K562 (cell line): ENCODE measurements around the gene UBE2E2. TPM values are rescaled to one million over a fixed set of nuclear protein-coding genes. Genes with fewer than 3 reads are reported as not detected.

Experiments used
- ATAC-seq: fragments of 200-7000 bp; cut with Tn5 transposase; 3 replicates; pipeline ENCODE4 v1.9.1; 2020; ENCODE audit warnings: moderate library complexity
- BruUV-seq: library from RNA; stranded (reverse); fragments of 400-500 nt; replicated peaks from 2 replicates; lab custom pipeline; 2021; lab: Mats Ljungman, UMichigan
- CTCF ChIA-PET: fragments of 300-600 bp; formaldehyde crosslinking; extraction: SDS; loops from one replicate; lab custom pipeline; 2021; ENCODE audit warnings: low intra/inter-chr PET ratio; lab: Yijun Ruan, JAX
- POLR2A ChIA-PET: fragments of 300-600, 350-650 bp; sonication (Branson Sonifier 250); formaldehyde crosslinking; extraction: SDS; loops from one replicate; lab custom pipeline; 2021; ENCODE audit warnings: antibody characterized with exemption, inconsistent platforms; lab: Yijun Ruan, JAX
- DNase-seq, 4 experiments: peaks; one replicate each; pipeline versions ENCODE4 v3.0.0 to v3.0.0-alpha.2; 2011 to 2018; ENCODE audit warnings: low spot score in 3 of 4, mixed read lengths in 3 of 4; ENCODE audit errors: extremely low read depth in 1 of 4
- FAIRE-seq: peaks from 2 replicates; lab custom pipeline; 2011; peaks lifted over from hg19 to GRCh38; lab: Jason Lieb, UNC
- H2AFZ ChIP-seq: 2 replicates; pipeline ENCODE4 v1.6.0; 2011; ENCODE audit warnings: low read depth, low read length, control low read depth, inconsistent platforms
- H3K27ac ChIP-seq: fragments of 200-600 bp; 3 replicates; pipeline ENCODE4 v1.8.0; 2011; ENCODE audit warnings: low read depth, mild to moderate bottlenecking, control low read depth, inconsistent platforms, low read length, moderate library complexity, mixed read lengths; ENCODE audit errors: extremely low read depth
- H3K27me3 ChIP-seq, 2 experiments: fragments of 300-600 bp in 1 of 2; 2 replicates in 1 of 2; 3 replicates in 1 of 2; pipeline versions ENCODE4 v1.6.0 to v1.8.0; 2011; ENCODE audit warnings: inconsistent platforms in 2 of 2, low read length in 2 of 2, mild to moderate bottlenecking in 1 of 2, mixed read lengths in 1 of 2, moderate library complexity in 1 of 2; ENCODE audit not compliant: control insufficient read depth in 2 of 2, insufficient read depth in 2 of 2
- H3K36me3 ChIP-seq: fragments of 300-600 bp; 3 replicates; pipeline ENCODE4 v1.8.0; 2011; ENCODE audit warnings: mild to moderate bottlenecking, low read length, inconsistent platforms; ENCODE audit not compliant: control insufficient read depth, insufficient read depth
- H3K4me1 ChIP-seq, 2 experiments: fragments of 200-600 bp in 1 of 2; replicated peaks in 1 of 2; 2 replicates in 1 of 2; 3 replicates in 1 of 2; pipeline versions ENCODE4 v1.5.1 to v1.8.0; 2011; ENCODE audit warnings: inconsistent platforms in 2 of 2, low read length in 2 of 2, mild to moderate bottlenecking in 1 of 2, mixed read lengths in 1 of 2, moderate library complexity in 1 of 2; ENCODE audit not compliant: control insufficient read depth in 2 of 2, insufficient read depth in 2 of 2
- H3K4me2 ChIP-seq: 2 replicates; pipeline ENCODE4 v1.6.1; 2011; ENCODE audit warnings: low read length, control low read depth, inconsistent platforms, mixed read lengths; ENCODE audit not compliant: insufficient read depth
- H3K4me3 ChIP-seq: fragments of 200-600 bp; sonication (generic), shearing (Covaris generic); 2 replicates; pipeline ENCODE4 v1.5.1; 2016; ENCODE audit warnings: control low read depth, inconsistent platforms
- H3K79me2 ChIP-seq: fragments of 200-600 bp; 3 replicates; pipeline ENCODE4 v1.8.0; 2011; ENCODE audit warnings: low read length, inconsistent platforms; ENCODE audit not compliant: control insufficient read depth, insufficient read depth
- H3K9ac ChIP-seq, 2 experiments: 2 replicates each; pipeline versions ENCODE4 v1.6.0 to v1.6.1; 2011; ENCODE audit warnings: low read depth in 2 of 2, low read length in 2 of 2, control low read depth in 1 of 2, inconsistent platforms in 1 of 2, mild to moderate bottlenecking in 1 of 2, mixed read lengths in 1 of 2; ENCODE audit not compliant: insufficient read depth in 1 of 2
- H3K9me1 ChIP-seq: one replicate; pipeline ENCODE4 v1.6.0; 2011; ENCODE audit warnings: inconsistent platforms, mild to moderate bottlenecking, low read length, moderate library complexity; ENCODE audit not compliant: control insufficient read depth, insufficient read depth
- H3K9me3 ChIP-seq: replicated peaks from 2 replicates; pipeline ENCODE4 v1.5.1; 2011; ENCODE audit warnings: low read depth, low read length, inconsistent platforms; ENCODE audit not compliant: control insufficient read depth, insufficient read depth
- H4K20me1 ChIP-seq: replicated peaks from 2 replicates; pipeline ENCODE4 v1.6.1; 2011; ENCODE audit warnings: low read length, inconsistent platforms, mixed read lengths; ENCODE audit not compliant: control insufficient read depth, insufficient read depth
- CBX3 ChIP-seq, 2 experiments: IDR thresholded peaks; 1 replicate in 1 of 2; 2 replicates in 1 of 2; pipeline ENCODE4 v1.6.1; 2012; ENCODE audit warnings: inconsistent platforms in 2 of 2, low read length in 2 of 2, borderline replicate concordance in 1 of 2, control low read depth in 1 of 2
- CHD1 ChIP-seq: fragments of 200-600 bp; sonication (generic); IDR thresholded peaks from one replicate; pipeline ENCODE4 v1.6.1; 2012; ENCODE audit warnings: mild to moderate bottlenecking, moderate library complexity, low read length, inconsistent platforms
- CHD2 ChIP-seq: IDR thresholded peaks from 2 replicates; pipeline ENCODE4 v1.6.1; 2011; ENCODE audit warnings: low read depth, low read length
- EHMT2 ChIP-seq: fragments of 450-650 bp; IDR thresholded peaks from 2 replicates; pipeline ENCODE4 v1.6.1; 2018; ENCODE audit warnings: antibody characterized with exemption
- GATAD2B ChIP-seq: fragments of 450-650 bp; IDR thresholded peaks from 2 replicates; pipeline ENCODE4 v1.6.1; 2017; ENCODE audit warnings: mild to moderate bottlenecking, borderline replicate concordance
- HDAC6 ChIP-seq: IDR thresholded peaks from 2 replicates; pipeline ENCODE4 v1.6.1; 2012; ENCODE audit warnings: low read depth, mild to moderate bottlenecking, control low read depth, inconsistent platforms, low read length, moderate library complexity
- KLF13 ChIP-seq: fragments of 450-650 bp; IDR thresholded peaks from 2 replicates; pipeline ENCODE4 v1.6.1; 2016; ENCODE audit warnings: missing genetic modification characterization, low read depth, mild to moderate bottlenecking, missing compliant biosample characterization, moderate library complexity, borderline replicate concordance
- NCOA2 ChIP-seq, 2 experiments: fragments of 450-650 bp; IDR thresholded peaks; 2 replicates each; pipeline ENCODE4 v1.6.1; 2018; ENCODE audit warnings: mild to moderate bottlenecking in 2 of 2, moderate library complexity in 1 of 2; ENCODE audit not compliant: partially characterized antibody in 2 of 2
- SMAD2 ChIP-seq: fragments of 150-350 bp; IDR thresholded peaks from 2 replicates; pipeline ENCODE4 v1.6.1; 2014; ENCODE audit warnings: low read depth, mild to moderate bottlenecking, low read length
- SRSF9 ChIP-seq: fragments of 200-400 bp; formaldehyde crosslinking; IDR thresholded peaks from 2 replicates; pipeline ENCODE4 v1.6.1; 2017; ENCODE audit warnings: low read depth, low read length, borderline replicate concordance
- ZNF384 ChIP-seq: IDR thresholded peaks from 2 replicates; pipeline ENCODE4 v1.6.1; 2012; ENCODE audit warnings: low read depth, low read length, improper control_type of control experiment
- ZNF408 ChIP-seq: fragments of 250-450 bp; sonication (Bioruptor Pico); IDR thresholded peaks from 2 replicates; pipeline ENCODE4 v1.4.0; 2020; ENCODE audit warnings: low read depth, mild to moderate bottlenecking, moderate library complexity
- ZNF589 ChIP-seq: fragments of 200-800 bp; sonication (Bioruptor generic); IDR thresholded peaks from 2 replicates; pipeline ENCODE4 v1.6.1; 2016; ENCODE audit warnings: low read depth, missing genetic modification characterization, missing compliant biosample characterization
- ZNF696 ChIP-seq: fragments of 250-450 bp; sonication (Bioruptor Pico); conservative IDR thresholded peaks from 2 replicates; pipeline ENCODE4 v1.4.0; 2020; ENCODE audit warnings: mild to moderate bottlenecking, moderate library complexity
- ZNF76 ChIP-seq: fragments of 250-450 bp; sonication (Bioruptor Pico); IDR thresholded peaks from 2 replicates; pipeline ENCODE4 v1.4.0; 2020; ENCODE audit warnings: mild to moderate bottlenecking, moderate library complexity, borderline replicate concordance
- ZSCAN29 ChIP-seq: fragments of 450-650 bp; IDR thresholded peaks from 2 replicates; pipeline ENCODE4 v1.6.1; 2017
- WGBS: fragments of 100-300 bp; shearing (Covaris generic); methylation state at CpG from one replicate; pipeline ENCODE4 v1.1.6; 2016; ENCODE audit warnings: low coverage, mixed read lengths; ENCODE audit not compliant: insufficient coverage; ENCODE audit errors: missing lambda C conversion rate; 5-methylcytosine and 5-hydroxymethylcytosine counted together
- in situ Hi-C: fragments of 300-500 bp; cut with MboI; formaldehyde crosslinking; loops from 4 replicates; pipeline ENCODE4 v1.15.0; 2018; ENCODE audit warnings: inconsistent platforms, mixed read lengths
- intact Hi-C: fragments of 100-400 bp; cut with micrococcal nuclease; formaldehyde crosslinking; loops from 2 replicates; pipeline ENCODE4 v1.14.2; 2022
- polyA plus RNA-seq, 8 experiments: library from polyadenylated mRNA; depleted of rRNA in 4 of 8; stranded (reverse) in 5 of 8; unstranded in 3 of 8; fragments of >200 nt; fragmentation: Nextera tagmentation in 2 of 8; fragmentation: Illumina TruSeq in 1 of 8; extraction: Ambion mirVana in 2 of 8; extraction: Trizol in 1 of 8; gene quantifications; 2 replicates each; pipeline versions ENCODE4 v1.2.1 to v1.2.3, GENCODE V29; 2011 to 2014; ENCODE audit warnings: inconsistent platforms in 1 of 8, missing spikeins in 1 of 8
- total RNA-seq, 7 experiments: library from RNA; depleted of rRNA in 6 of 7; stranded (reverse); fragments of >200 nt in 6 of 7; fragmentation: Illumina TruSeq in 2 of 7; extraction: Trizol in 2 of 7; gene quantifications; 2 replicates each; pipeline versions ENCODE4 v1.2.1 to v1.2.3, GENCODE V29; 2011 to 2021; ENCODE audit warnings: low replicate concordance in 1 of 7
- TF ChIP-seq, protein P1 (sequence below): fragments of 450-650 bp; IDR thresholded peaks from 2 replicates; pipeline ENCODE4 v1.6.1; 2016; ENCODE audit warnings: mild to moderate bottlenecking

The UBE2E2 gene
- total and polyA plus RNA-seq, 9 of the 15 experiments (the other 6 are each of a cell fraction or from before 2014, with no cell fraction given): 0.22 to 5.1 (median 1.9) TPM

DNA sequence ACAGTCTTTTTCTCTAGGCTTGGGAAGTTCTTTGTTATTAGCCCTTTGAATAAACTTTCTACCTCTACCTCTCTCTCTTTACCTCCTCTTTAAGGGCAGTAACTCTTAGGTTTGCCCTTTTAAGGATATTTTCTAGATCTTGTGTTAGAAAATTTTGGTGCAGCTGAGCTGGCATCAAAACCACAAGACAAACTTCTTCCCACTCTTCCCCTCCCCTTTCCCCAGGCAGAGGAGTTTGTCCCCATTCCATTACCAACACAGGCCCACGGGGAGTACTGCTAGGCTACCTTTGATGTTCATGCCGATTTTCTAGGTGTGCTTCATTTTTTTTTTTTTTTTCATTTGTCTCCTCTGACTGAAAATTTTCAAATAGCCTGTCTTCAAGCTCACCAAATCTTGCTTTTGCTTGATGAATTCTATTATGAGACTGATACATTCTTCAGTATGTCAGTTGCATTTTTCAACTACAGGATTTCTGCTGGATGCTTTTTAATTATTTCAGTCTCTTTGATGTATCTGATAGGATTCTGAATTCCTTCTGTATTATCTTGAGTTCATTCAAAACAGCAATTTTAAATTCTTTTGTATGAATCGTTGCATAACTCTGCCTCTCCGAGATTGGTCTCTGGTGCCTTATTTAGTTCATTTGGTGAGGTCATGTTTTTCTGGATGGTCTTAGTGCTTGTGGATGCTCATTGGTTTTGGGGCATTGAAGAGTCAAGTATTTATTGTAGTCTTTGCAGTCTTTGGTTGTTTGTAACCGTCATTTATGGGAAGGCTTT, 112.0 kb downstream of the UBE2E2 start:
- in situ Hi-C loops: no loop called here
- H4K20me1 ChIP-seq: no peaks in the 10 kb centered on the region
- no peak overlapping the region for H3K4me3 ChIP-seq
- H3K4me1 ChIP-seq: no peaks in the 10 kb centered on the region
- no peaks in the 10 kb centered on the region for H3K9me3 ChIP-seq
- no peak overlapping the region for H3K4me2 ChIP-seq
- FAIRE-seq (no peak), ATAC-seq (no peak), DNase-seq (no peak)
- no peak for TF ChIP-seq CBX3 (IDR thresholded peaks at IDR 0.05; ENCODE audit: borderline replicate concordance in 1 of 2, low read length in 2 of 2)
- TF ChIP-seq SRSF9: no peak
- TF ChIP-seq, protein P1, sequence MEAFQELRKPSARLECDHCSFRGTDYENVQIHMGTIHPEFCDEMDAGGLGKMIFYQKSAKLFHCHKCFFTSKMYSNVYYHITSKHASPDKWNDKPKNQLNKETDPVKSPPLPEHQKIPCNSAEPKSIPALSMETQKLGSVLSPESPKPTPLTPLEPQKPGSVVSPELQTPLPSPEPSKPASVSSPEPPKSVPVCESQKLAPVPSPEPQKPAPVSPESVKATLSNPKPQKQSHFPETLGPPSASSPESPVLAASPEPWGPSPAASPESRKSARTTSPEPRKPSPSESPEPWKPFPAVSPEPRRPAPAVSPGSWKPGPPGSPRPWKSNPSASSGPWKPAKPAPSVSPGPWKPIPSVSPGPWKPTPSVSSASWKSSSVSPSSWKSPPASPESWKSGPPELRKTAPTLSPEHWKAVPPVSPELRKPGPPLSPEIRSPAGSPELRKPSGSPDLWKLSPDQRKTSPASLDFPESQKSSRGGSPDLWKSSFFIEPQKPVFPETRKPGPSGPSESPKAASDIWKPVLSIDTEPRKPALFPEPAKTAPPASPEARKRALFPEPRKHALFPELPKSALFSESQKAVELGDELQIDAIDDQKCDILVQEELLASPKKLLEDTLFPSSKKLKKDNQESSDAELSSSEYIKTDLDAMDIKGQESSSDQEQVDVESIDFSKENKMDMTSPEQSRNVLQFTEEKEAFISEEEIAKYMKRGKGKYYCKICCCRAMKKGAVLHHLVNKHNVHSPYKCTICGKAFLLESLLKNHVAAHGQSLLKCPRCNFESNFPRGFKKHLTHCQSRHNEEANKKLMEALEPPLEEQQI: no peak
- no peak for TF ChIP-seq CHD1
- no peak for TF ChIP-seq EHMT2
- TF ChIP-seq GATAD2B: no peak
- TF ChIP-seq HDAC6: no peak
- TF ChIP-seq CHD2: no peak
- TF ChIP-seq ZSCAN29: no peak
- no peak for TF ChIP-seq ZNF589
- TF ChIP-seq SMAD2: no peak
- no peak for TF ChIP-seq ZNF696
- no peak for TF ChIP-seq ZNF384
- TF ChIP-seq ZNF408 (CRISPR knock-in tag): no peak
- TF ChIP-seq NCOA2 (IDR thresholded peaks at IDR 0.05; ENCODE audit: partially characterized antibody in 2 of 2): no peak
- TF ChIP-seq ZNF76 (CRISPR knock-in tag): no peak
- TF ChIP-seq KLF13 (tag): no peak
- CTCF ChIA-PET: no interaction called here
- BruUV-seq: no TSS peak
- no peaks in the 10 kb centered on the region for H3K27me3 ChIP-seq
- H2AFZ ChIP-seq: no peak overlapping the region
- WGBS: 0% methylated on average over 5 of the region's 5 CpGs
- no peaks in the 10 kb centered on the region for H3K9me1 ChIP-seq
- H3K79me2 ChIP-seq: no peaks in the 10 kb centered on the region
- no peaks in the 10 kb centered on the region for H3K36me3 ChIP-seq
- intact Hi-C loops: no loop called here
- POLR2A ChIA-PET: no interaction called here
- no peak overlapping the region for H3K9ac ChIP-seq
- H3K27ac ChIP-seq: no peak overlapping the region
